Measurements from ENCODE around the gene CCDC3. TPM values are rescaled to one million over a fixed set of nuclear protein-coding genes. Genes with fewer than 3 reads are reported as not detected.

The CCDC3 gene
- total and polyA plus RNA-seq, 5 donors = 9.3 to 24.6 (median 15.2) TPM

DNA sequence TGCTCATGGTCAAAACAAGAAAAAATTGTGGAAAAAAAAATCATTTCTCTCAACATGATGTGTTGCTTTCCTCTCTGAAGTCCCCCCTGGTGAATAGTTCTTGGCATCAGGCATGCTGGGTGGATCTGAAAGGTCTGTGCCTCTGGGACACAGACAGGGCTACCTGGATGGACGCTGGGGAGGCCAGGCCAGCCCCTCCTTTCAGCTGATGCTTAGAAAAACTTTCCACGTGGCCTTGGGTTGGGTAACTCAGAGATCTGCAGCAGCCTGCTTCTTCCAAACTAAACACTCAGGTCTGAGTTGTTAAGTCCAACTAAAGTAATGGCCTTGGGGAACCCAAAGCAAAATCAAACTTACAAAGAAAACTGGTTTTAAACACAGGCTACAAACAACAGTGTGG is 113.0 kb downstream of the CCDC3 start:
- no peaks in the 10 kb centered on the region for H3K4me1 ChIP-seq (ENCODE audit: control insufficient read depth, insufficient read depth, low read length)
- ATAC-seq (peak in 1 of 2 donors; percentile 22), DNase-seq (no peak)
- H3K27me3 ChIP-seq (ENCODE audit: control insufficient read depth, insufficient read depth) = no peaks in the 10 kb centered on the region
- 62% methylated on average over 2 of the region's 2 CpGs for WGBS
- H3K4me3 ChIP-seq (ENCODE audit: low read length) = no peak overlapping the region
- H3K27ac ChIP-seq (ENCODE audit: low read length) = no peak overlapping the region
- peaks cover 3% of the 10 kb centered on the region for H3K9me3 ChIP-seq (ENCODE audit: control insufficient read depth, low read length)
- intact Hi-C loops (cut with DNase I) = no loop called here

DNA sequence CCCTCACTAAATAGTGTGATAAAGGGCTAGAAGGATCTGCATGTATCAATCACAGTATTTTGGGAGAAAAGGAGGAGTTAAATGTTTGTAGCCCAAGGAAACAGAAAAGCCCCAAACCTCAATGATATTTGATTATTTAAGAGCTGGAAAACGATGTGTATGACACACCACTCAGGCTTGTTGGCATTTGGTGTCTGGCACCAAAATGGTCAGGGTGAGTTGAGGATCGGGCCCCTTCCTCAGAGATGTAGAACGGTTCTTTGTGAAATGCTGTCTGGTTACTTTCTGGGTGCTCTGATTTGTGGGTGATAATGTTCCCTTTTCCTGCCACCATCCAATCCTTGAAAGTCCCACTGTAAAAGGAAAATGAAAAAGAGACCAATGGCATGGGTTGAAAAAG is 113.7 kb downstream of the CCDC3 start:
- whole genome bisulfite sequencing = 69% methylated on average over 3 of the region's 3 CpGs
- no peak for ATAC-seq

DNA sequence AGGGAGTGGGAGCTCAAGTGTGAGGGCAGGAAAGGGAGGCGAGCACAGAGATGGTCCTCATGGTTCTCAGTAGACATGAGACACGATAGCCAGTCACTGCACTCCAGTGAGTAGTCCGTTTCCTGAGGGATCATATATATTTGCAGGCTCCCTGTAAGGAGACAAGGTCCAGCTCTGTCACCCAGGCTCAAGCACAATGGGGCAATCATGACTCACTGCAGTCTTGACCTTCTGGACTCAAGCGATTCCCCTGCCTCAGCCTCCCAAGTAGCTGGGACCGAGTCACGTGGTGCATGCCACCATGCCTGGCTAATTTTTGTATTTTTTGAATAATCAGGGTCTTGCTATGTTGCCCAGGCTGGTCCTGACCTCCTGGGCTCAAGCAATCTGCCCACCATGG is 116.7 kb downstream of the CCDC3 start:
- intact Hi-C loops (cut with DNase I) = no loop called here
- ATAC-seq (no peak), DNase-seq (no peak)
- Histone ChIP-seq H3K27ac (ENCODE audit: low read length) (no peak overlapping the region), H3K4me1 (ENCODE audit: control insufficient read depth, insufficient read depth, low read length) (no peaks in the 10 kb centered on the region), H3K4me3 (ENCODE audit: low read length) (no peak overlapping the region), H3K27me3 (ENCODE audit: control insufficient read depth, insufficient read depth) (no peaks in the 10 kb centered on the region), H3K9me3 (ENCODE audit: control insufficient read depth, low read length) (no peaks in the 10 kb centered on the region)
- WGBS = 93% methylated on average over 6 of the region's 6 CpGs

More for the DNA sequence above, 113.7 kb downstream of the CCDC3 start:
- no peak for DNase-seq
- intact Hi-C loops (cut with DNase I) = no loop called here
- H3K27ac ChIP-seq (ENCODE audit: low read length) = no peak overlapping the region
- no peaks in the 10 kb centered on the region for H3K27me3 ChIP-seq (ENCODE audit: control insufficient read depth, insufficient read depth)
- no peaks in the 10 kb centered on the region for H3K4me1 ChIP-seq (ENCODE audit: control insufficient read depth, insufficient read depth, low read length)
- peaks cover 3% of the 10 kb centered on the region for H3K9me3 ChIP-seq (ENCODE audit: control insufficient read depth, low read length)
- no peak overlapping the region for H3K4me3 ChIP-seq (ENCODE audit: low read length)

DNA sequence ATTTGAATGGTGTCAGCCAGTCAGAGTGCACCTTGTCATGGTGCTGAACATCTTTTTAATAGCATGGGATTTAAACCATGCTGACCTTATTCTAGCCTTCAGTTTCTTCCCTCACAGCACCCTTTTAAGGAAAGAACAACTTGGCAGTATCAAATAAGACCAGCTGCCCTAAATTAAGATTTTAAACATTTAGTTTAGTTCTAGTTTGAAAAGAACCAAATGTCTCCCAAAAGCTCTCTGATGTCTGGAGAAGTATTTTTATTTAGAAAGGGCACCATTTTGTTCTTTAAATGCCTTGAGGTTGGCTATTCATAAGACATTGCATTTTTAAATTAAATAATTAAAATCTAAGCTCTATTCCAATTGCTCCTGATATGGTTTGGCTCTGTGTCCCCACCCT is 121.1 kb downstream of the CCDC3 start:
- peak in 1 of 2 donors; percentile 50 for ATAC-seq
- no peaks in the 10 kb centered on the region for H3K27me3 ChIP-seq (ENCODE audit: control insufficient read depth, insufficient read depth)
- intact Hi-C loops (cut with DNase I) = no loop called here

DNA sequence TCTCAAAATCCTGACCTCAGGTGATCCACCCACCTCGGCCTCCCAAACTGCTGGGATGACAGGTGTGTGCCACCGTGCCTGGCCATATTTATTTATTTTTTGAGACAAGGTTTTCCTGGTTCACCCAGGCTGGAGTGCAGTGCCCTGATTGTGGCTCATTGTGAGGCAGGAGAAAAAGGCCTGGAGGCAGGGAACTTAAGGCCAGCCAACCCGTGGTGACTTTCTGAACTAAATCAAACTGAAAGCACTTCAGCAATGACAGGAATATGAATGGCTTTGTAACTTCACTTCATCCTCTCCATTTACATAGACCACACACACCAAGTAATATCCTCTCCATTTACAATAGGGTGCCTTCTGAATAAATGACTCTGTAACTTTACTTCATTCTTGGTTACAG is 124.4 kb downstream of the CCDC3 start:
- no peak for ATAC-seq
- Histone ChIP-seq H3K9me3 (ENCODE audit: control insufficient read depth, low read length) (no peaks in the 10 kb centered on the region), H3K27ac (ENCODE audit: low read length) (no peak overlapping the region), H3K4me3 (ENCODE audit: low read length) (no peak overlapping the region), H3K27me3 (ENCODE audit: control insufficient read depth, insufficient read depth) (no peaks in the 10 kb centered on the region), H3K4me1 (ENCODE audit: control insufficient read depth, insufficient read depth, low read length) (no peaks in the 10 kb centered on the region)
- intact Hi-C loops (cut with DNase I) = no loop called here
- 84% methylated on average over 3 of the region's 3 CpGs for WGBS
- no peak for DNase-seq

More for the DNA sequence above, 121.1 kb downstream of the CCDC3 start:
- Histone ChIP-seq H3K4me3 (ENCODE audit: low read length) (no peak overlapping the region), H3K9me3 (ENCODE audit: control insufficient read depth, low read length) (no peaks in the 10 kb centered on the region), H3K4me1 (ENCODE audit: control insufficient read depth, insufficient read depth, low read length) (no peaks in the 10 kb centered on the region), H3K27ac (ENCODE audit: low read length) (no peak overlapping the region)
- no peak for DNase-seq

DNA sequence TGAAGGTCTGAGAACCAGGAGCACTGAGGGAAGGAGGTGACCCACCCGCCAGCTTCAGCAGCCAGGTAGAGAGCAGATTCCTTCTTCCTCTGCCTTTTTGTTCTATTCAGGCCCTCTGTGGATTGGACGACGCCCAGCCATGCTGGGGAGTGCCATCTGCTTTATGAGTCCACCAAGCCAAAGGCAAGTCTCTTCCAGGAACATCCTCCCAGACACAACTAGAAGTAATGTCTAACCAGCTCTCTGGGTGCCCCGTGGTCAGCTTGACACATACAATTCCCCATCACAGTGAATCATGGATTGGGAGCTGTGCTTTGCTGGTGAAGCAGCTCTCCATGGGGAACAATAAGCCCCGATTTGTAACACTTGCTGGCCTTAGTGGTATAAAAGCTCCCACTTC is 125.2 kb downstream of the CCDC3 start:
- ATAC-seq = no peak
- no peaks in the 10 kb centered on the region for H3K9me3 ChIP-seq (ENCODE audit: control insufficient read depth, low read length)

DNA sequence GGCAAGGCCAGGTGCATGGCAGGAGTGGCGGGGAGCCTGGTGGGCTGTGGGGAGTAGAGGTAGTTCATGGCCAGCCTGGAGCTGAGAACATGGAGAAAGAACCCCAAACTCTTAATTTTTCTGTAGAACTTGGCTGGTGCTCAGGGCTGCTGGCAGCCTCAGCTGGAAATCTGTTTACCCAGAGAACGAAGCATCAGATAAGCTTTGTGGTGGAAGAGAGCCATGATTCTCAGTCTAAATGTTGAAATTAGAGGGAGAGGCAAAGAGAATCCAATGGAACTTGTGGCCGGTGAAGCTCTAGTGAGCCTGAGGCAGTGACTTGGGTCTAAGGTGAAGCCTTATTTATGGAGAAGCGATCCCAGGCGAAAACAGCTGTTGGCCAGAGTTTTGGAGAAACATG is 126.4 kb downstream of the CCDC3 start:
- Histone ChIP-seq H3K27ac (ENCODE audit: low read length) (no peak overlapping the region), H3K4me1 (ENCODE audit: control insufficient read depth, insufficient read depth, low read length) (no peaks in the 10 kb centered on the region), H3K27me3 (ENCODE audit: control insufficient read depth, insufficient read depth) (no peaks in the 10 kb centered on the region), H3K9me3 (ENCODE audit: control insufficient read depth, low read length) (no peaks in the 10 kb centered on the region), H3K4me3 (ENCODE audit: low read length) (no peak overlapping the region)
- DNase-seq (peak in 2 of 3 donors; percentile 52 to 70), ATAC-seq (peak; percentile 49 to 70)
- intact Hi-C loops (cut with DNase I) = no loop called here
- 62% methylated on average over 5 of the region's 5 CpGs for WGBS

More for the DNA sequence above, 125.2 kb downstream of the CCDC3 start:
- Histone ChIP-seq H3K4me3 (ENCODE audit: low read length) (no peak overlapping the region), H3K27me3 (ENCODE audit: control insufficient read depth, insufficient read depth) (no peaks in the 10 kb centered on the region), H3K4me1 (ENCODE audit: control insufficient read depth, insufficient read depth, low read length) (no peaks in the 10 kb centered on the region), H3K27ac (ENCODE audit: low read length) (no peak overlapping the region)
- 91% methylated on average over 5 of the region's 5 CpGs for WGBS
- intact Hi-C loops (cut with DNase I) = no loop called here
- DNase-seq = no peak

DNA sequence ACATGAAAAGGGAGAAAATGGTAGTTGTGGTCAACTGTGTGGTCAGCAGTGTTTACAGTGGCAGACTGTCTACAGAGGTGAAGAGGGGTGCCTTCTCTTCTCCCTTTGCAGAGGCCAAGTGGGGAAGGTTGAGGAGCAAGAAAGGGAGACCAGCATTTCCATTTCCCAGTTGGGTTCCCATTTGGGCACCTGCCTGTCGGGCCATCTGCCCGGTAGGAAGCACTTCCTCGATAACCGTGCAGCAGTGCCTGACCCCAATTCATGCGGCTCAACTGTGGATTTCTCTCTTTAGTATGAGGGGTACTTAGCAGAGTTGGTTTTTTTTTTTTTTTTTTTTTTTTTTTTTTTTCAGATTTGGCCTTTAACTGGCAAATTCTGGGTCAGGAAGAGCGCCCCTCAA is 127.0 kb downstream of the CCDC3 start:
- H3K4me3 ChIP-seq (ENCODE audit: low read length) = no peak overlapping the region
- ATAC-seq (no peak), DNase-seq (no peak)
- no peaks in the 10 kb centered on the region for H3K9me3 ChIP-seq (ENCODE audit: control insufficient read depth, low read length)
- no peak overlapping the region for H3K27ac ChIP-seq (ENCODE audit: low read length)
- no peaks in the 10 kb centered on the region for H3K27me3 ChIP-seq (ENCODE audit: control insufficient read depth, insufficient read depth)
- WGBS = 94% methylated on average over 6 of the region's 6 CpGs
- H3K4me1 ChIP-seq (ENCODE audit: control insufficient read depth, insufficient read depth, low read length) = no peaks in the 10 kb centered on the region
- intact Hi-C loops (cut with DNase I) = no loop called here

DNA sequence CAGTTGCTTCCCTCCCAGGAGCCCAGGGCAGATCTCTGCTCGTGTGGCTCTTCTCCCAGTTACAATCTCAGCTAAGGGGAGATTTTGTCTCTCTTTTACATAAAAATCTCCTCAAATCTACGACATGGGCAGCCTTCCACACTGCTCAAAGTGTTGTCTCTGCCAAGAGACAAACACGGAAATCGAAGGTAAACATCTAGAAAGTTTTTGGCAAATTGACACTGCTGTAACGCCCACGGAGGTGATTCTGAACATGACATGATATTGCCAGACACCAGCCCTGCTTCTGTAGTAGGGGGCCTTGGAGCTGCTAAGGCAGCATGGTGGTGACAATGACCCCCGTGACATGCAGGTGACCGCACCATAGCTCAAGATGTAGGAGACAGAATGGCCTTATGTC is 128.3 kb downstream of the CCDC3 start:
- Histone ChIP-seq H3K9me3 (ENCODE audit: control insufficient read depth, low read length) (no peaks in the 10 kb centered on the region), H3K27me3 (ENCODE audit: control insufficient read depth, insufficient read depth) (no peaks in the 10 kb centered on the region), H3K4me3 (ENCODE audit: low read length) (no peak overlapping the region), H3K4me1 (ENCODE audit: control insufficient read depth, insufficient read depth, low read length) (no peaks in the 10 kb centered on the region), H3K27ac (ENCODE audit: low read length) (no peak overlapping the region)
- intact Hi-C loops (cut with DNase I) = no loop called here
- no peak for ATAC-seq
- WGBS = 69% methylated on average over 8 of the region's 8 CpGs
- no peak for DNase-seq

DNA sequence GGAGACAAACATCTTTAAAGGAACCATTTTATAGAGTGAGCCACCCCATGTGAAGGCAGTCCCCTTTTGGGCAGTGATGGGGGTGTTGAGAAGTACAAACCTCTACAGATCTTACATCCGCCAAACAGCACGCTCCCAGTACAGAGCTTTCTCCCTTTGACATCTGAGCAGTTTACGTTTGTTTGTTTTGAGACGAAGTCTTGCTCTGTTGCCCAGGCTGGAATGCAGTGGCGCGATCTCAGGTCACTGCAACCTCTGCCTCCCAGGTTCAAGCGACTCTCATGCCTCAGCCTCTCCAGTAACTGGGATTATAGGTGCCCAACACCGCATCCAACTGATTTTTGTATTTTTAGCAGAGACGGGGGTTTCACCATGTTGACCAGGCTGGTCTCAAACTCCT is 128.9 kb downstream of the CCDC3 start:
- H3K4me1 ChIP-seq (ENCODE audit: control insufficient read depth, insufficient read depth, low read length) = no peaks in the 10 kb centered on the region
- H3K27me3 ChIP-seq (ENCODE audit: control insufficient read depth, insufficient read depth) = no peaks in the 10 kb centered on the region
- 86% methylated on average over 9 of the region's 9 CpGs for WGBS
- H3K4me3 ChIP-seq (ENCODE audit: low read length) = no peak overlapping the region
- no peak for DNase-seq
- intact Hi-C loops (cut with DNase I) = no loop called here
- ATAC-seq = no peak
- no peak overlapping the region for H3K27ac ChIP-seq (ENCODE audit: low read length)
- H3K9me3 ChIP-seq (ENCODE audit: control insufficient read depth, low read length) = no peaks in the 10 kb centered on the region

DNA sequence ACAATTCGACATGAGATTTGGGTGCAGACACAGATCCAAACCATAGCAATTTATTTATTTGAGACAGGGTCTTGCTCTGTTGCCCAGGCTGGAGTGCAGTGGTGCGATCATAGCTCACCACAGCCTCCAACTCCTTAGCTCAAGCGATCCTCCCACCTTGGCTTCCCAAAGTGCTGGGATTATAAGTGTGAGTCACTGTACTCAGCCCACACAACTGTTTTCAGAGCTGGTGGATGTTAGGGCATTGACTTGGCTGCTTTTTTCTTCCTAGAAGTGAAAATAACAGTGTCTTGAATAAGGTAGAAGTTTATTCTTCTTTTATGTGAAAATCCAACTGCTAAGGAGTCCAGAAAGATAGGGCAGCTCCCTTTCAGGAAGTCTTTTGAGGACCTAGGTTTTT is 132.1 kb downstream of the CCDC3 start:
- no peaks in the 10 kb centered on the region for H3K27me3 ChIP-seq (ENCODE audit: control insufficient read depth, insufficient read depth)
- no peaks in the 10 kb centered on the region for H3K4me1 ChIP-seq (ENCODE audit: control insufficient read depth, insufficient read depth, low read length)
- no peak overlapping the region for H3K4me3 ChIP-seq (ENCODE audit: low read length)
- ATAC-seq = no peak
- intact Hi-C loops (cut with DNase I) = no loop called here
- DNase-seq = no peak
- H3K27ac ChIP-seq (ENCODE audit: low read length) = no peak overlapping the region
- WGBS = 94% methylated on average over 3 of the region's 3 CpGs
- no peaks in the 10 kb centered on the region for H3K9me3 ChIP-seq (ENCODE audit: control insufficient read depth, low read length)

DNA sequence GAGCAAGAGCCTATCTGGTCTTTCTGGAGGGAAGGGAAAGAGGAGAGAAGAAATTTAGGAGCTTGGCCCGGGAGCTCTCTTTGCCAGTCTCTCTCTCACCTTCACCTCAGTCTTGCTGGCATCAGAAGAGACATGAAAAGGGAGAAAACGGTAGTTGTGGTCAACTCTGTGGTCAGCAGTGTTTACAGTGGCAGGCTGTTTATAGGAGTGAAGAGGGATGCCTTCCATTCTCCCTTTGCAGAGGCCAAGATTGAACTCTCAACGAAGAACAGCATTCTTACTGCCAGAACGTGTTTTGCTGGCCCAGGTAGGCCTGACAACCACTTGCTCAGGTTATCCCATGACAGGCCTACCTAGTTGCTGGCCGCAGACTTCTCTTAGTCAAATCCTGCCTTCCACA is 133.3 kb downstream of the CCDC3 start:
- DNase-seq = no peak
- intact Hi-C loops (cut with DNase I) = no loop called here
- Histone ChIP-seq H3K4me1 (ENCODE audit: control insufficient read depth, insufficient read depth, low read length) (no peaks in the 10 kb centered on the region), H3K27ac (ENCODE audit: low read length) (no peak overlapping the region), H3K27me3 (ENCODE audit: control insufficient read depth, insufficient read depth) (no peaks in the 10 kb centered on the region), H3K9me3 (ENCODE audit: control insufficient read depth, low read length) (no peaks in the 10 kb centered on the region), H3K4me3 (ENCODE audit: low read length) (no peak overlapping the region)
- ATAC-seq = no peak
- 79% methylated on average over 5 of the region's 5 CpGs for WGBS

Data from right cardiac atrium (tissue), 5 donors.